ENCODE measurements around the gene RFX4. TPM values are rescaled to one million over a fixed set of nuclear protein-coding genes. Genes with fewer than 3 reads are reported as not detected.

Gene RFX4
- total and polyA plus RNA-seq, 9 of the 15 experiments (the other 6 are each of a cell fraction or from before 2014, with no cell fraction given): not detected

DNA sequence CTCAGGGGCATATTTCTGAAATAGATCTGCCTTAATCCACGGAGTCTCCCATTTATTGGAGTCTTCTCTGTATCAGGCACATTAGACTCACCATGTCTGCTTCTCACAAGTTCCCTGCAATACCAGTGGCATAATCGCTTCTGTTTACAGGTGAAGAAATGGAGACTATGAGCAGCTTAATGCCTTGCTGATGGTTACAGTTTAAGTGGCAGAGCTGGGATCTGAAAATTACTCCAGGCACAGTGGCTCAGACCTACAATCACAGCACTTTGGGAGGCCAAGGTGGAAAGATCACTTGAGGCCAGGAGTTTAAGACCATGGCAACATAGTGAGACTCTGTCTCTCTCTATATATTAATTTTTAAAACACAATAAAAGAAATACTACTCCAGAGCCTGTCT, 184.4 kb downstream of the RFX4 start (continued):
- TF ChIP-seq, protein P1, sequence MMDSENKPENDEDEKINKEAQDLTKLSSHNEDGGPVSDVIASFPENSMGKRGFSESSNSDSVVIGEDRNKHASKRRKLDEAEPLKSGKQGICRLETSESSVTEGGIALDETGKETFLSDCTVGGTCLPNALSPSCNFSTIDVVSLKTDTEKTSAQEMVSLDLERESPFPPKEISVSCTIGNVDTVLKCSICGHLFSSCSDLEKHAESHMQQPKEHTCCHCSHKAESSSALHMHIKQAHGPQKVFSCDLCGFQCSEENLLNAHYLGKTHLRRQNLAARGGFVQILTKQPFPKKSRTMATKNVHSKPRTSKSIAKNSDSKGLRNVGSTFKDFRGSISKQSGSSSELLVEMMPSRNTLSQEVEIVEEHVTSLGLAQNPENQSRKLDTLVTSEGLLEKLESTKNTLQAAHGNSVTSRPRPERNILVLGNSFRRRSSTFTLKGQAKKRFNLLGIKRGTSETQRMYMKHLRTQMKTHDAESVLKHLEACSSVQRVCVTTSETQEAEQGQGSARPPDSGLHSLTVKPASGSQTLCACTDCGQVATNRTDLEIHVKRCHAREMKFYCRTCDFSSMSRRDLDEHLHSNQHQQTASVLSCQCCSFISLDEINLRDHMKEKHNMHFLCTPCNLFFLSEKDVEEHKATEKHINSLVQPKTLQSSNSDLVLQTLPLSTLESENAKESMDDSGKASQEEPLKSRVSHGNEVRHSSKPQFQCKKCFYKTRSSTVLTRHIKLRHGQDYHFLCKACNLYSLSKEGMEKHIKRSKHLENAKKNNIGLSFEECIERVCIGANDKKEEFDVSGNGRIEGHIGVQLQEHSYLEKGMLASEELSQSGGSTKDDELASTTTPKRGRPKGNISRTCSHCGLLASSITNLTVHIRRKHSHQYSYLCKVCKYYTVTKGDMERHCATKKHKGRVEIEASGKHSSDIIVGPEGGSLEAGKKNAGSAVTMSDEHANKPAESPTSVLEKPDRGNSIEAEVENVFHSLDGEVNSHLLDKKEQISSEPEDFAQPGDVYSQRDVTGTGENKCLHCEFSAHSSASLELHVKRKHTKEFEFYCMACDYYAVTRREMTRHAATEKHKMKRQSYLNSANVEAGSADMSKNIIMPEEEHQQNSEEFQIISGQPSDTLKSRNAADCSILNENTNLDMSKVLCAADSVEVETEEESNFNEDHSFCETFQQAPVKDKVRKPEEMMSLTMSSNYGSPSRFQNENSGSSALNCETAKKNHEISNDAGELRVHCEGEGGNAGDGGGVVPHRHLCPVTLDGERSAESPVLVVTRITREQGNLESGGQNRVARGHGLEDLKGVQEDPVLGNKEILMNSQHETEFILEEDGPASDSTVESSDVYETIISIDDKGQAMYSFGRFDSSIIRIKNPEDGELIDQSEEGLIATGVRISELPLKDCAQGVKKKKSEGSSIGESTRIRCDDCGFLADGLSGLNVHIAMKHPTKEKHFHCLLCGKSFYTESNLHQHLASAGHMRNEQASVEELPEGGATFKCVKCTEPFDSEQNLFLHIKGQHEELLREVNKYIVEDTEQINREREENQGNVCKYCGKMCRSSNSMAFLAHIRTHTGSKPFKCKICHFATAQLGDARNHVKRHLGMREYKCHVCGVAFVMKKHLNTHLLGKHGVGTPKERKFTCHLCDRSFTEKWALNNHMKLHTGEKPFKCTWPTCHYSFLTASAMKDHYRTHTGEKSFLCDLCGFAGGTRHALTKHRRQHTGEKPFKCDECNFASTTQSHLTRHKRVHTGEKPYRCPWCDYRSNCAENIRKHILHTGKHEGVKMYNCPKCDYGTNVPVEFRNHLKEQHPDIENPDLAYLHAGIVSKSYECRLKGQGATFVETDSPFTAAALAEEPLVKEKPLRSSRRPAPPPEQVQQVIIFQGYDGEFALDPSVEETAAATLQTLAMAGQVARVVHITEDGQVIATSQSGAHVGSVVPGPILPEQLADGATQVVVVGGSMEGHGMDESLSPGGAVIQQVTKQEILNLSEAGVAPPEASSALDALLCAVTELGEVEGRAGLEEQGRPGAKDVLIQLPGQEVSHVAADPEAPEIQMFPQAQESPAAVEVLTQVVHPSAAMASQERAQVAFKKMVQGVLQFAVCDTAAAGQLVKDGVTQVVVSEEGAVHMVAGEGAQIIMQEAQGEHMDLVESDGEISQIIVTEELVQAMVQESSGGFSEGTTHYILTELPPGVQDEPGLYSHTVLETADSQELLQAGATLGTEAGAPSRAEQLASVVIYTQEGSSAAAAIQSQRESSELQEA (IDR thresholded peaks at IDR 0.05; ENCODE audit: low read depth): no peak
- no peak for TF ChIP-seq POLR2AphosphoS2 (IDR thresholded peaks at IDR 0.05; ENCODE audit: low read length)
- TF ChIP-seq ZNF24 (IDR thresholded peaks at IDR 0.05): no peak
- TF ChIP-seq, protein P2, sequence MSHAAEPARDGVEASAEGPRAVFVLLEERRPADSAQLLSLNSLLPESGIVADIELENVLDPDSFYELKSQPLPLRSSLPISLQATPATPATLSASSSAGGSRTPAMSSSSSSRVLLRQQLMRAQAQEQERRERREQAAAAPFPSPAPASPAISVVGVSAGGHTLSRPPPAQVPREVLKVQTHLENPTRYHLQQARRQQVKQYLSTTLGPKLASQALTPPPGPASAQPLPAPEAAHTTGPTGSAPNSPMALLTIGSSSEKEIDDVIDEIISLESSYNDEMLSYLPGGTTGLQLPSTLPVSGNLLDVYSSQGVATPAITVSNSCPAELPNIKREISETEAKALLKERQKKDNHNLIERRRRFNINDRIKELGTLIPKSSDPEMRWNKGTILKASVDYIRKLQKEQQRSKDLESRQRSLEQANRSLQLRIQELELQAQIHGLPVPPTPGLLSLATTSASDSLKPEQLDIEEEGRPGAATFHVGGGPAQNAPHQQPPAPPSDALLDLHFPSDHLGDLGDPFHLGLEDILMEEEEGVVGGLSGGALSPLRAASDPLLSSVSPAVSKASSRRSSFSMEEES (CRISPR knock-in tag; IDR thresholded peaks at IDR 0.05): no peak
- TF ChIP-seq GABPB1 (CRISPR knock-in tag; IDR thresholded peaks at IDR 0.05): no peak
- TF ChIP-seq FUS (optimal IDR thresholded peaks at IDR 0.05; ENCODE audit: low read depth, low read length): no peak
- TF ChIP-seq ZNF316 (IDR thresholded peaks at IDR 0.05): no peak
- no peak for TF ChIP-seq THRAP3 (IDR thresholded peaks at IDR 0.05; ENCODE audit: borderline replicate concordance)
- no peak for TF ChIP-seq KDM2B (CRISPR knock-in tag; IDR thresholded peaks at IDR 0.05)
- TF ChIP-seq FOXA1 (IDR thresholded peaks at IDR 0.05; ENCODE audit: borderline replicate concordance): no peak
